Fibroblast of lung (primary cell): ENCODE results near the gene ZNF467.

Experiments
- EZH2 ChIP-seq: IDR thresholded peaks from 2 replicates; pipeline ENCODE4 v1.5.1; 2012; ENCODE audit warnings: low read length, control low read depth, mild to moderate bottlenecking; ENCODE audit errors: missing control alignments
- TF ChIP-seq, protein P1 (sequence below), 2 donors: IDR thresholded peaks in 1 of 2; conservative IDR thresholded peaks in 1 of 2; 1 replicate in 1 of 2; 2 replicates in 1 of 2; pipeline ENCODE4 v1.5.1; 2011 to 2012; ENCODE audit warnings: low read length in 2 of 2, control low read depth in 1 of 2, inconsistent platforms in 1 of 2, low read depth in 1 of 2, mild to moderate bottlenecking in 1 of 2

DNA sequence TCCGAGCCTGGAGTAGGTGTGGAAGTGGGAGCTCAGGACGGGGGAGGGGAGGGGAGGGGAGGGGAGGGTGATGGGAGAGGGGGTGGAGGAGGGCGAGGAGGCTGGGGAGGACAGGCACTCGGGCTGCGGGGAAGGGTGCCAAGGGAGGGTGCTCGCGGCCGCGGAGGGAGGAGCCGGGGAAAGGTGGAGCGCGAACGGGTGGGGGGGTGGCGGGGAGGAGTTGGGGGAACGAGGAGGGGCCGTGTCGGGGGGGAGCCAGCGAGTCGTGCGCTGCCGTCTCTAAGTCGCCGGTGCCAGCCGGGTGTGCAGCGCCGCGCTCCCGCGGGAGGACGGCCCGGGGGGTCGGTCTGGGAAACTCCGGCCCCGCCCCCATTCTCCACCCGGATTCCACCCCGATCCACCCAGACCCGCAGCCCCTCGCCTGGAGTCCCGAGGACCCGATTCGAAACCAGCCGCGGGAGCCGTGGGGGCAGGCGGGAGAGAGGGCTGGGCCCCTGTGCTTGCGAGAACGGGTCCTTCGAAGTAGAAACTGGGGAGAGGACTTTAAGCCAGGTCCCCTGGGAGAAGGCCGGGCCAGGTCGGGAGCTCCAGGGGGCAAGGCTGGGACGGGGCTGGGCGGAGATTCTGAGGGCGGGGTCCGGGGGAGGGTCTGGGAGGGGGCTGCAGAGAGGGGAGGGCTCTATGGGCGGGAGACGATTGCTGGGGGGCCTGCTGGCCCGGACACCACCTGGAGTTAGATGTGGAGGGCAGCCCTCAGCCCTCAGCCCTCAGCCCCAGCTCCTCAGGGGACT lies at the start of gene ZNF467:
- TF ChIP-seq, protein P1, sequence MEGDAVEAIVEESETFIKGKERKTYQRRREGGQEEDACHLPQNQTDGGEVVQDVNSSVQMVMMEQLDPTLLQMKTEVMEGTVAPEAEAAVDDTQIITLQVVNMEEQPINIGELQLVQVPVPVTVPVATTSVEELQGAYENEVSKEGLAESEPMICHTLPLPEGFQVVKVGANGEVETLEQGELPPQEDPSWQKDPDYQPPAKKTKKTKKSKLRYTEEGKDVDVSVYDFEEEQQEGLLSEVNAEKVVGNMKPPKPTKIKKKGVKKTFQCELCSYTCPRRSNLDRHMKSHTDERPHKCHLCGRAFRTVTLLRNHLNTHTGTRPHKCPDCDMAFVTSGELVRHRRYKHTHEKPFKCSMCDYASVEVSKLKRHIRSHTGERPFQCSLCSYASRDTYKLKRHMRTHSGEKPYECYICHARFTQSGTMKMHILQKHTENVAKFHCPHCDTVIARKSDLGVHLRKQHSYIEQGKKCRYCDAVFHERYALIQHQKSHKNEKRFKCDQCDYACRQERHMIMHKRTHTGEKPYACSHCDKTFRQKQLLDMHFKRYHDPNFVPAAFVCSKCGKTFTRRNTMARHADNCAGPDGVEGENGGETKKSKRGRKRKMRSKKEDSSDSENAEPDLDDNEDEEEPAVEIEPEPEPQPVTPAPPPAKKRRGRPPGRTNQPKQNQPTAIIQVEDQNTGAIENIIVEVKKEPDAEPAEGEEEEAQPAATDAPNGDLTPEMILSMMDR (conservative IDR thresholded peaks at IDR 0.05 in 1 of 2, IDR thresholded peaks at IDR 0.05 in 1 of 2; ENCODE audit: low read depth in 1 of 2, low read length in 2 of 2), result no peak
- no peak for TF ChIP-seq EZH2
